HepG2 (cell line): Measurements from ENCODE around the gene GNG12.

Experiments used
- ATF2 ChIP-seq: sonication (generic); formaldehyde crosslinking; IDR thresholded peaks from 2 replicates; pipeline ENCODE4 v1.4.0; 2020; ENCODE audit warnings: missing genetic modification reagents
- ATF3 ChIP-seq: sonication (generic); formaldehyde crosslinking; IDR thresholded peaks from 2 replicates; pipeline ENCODE4 v1.4.0; 2020; ENCODE audit warnings: missing genetic modification reagents
- DR1 ChIP-seq: sonication (generic); formaldehyde crosslinking; IDR thresholded peaks from 2 replicates; pipeline ENCODE4 v1.8.0; 2021; ENCODE audit warnings: mild to moderate bottlenecking, missing genetic modification reagents, inconsistent platforms
- EZH2 ChIP-seq: conservative IDR thresholded peaks from 2 replicates; pipeline ENCODE4 v1.6.1; 2012; ENCODE audit warnings: mild to moderate bottlenecking, low read depth, low read length, moderate library complexity
- GABPB1 ChIP-seq: IDR thresholded peaks from 2 replicates; pipeline ENCODE4 v1.6.1; 2016; ENCODE audit warnings: mild to moderate bottlenecking, missing genetic modification reagents, moderate library complexity, missing compliant biosample characterization
- GLI4 ChIP-seq: sonication (generic); formaldehyde crosslinking; IDR thresholded peaks from 2 replicates; pipeline ENCODE4 v1.5.1; 2020; ENCODE audit warnings: missing genetic modification reagents, mild to moderate bottlenecking, moderate library complexity, borderline replicate concordance
- IRF1 ChIP-seq: sonication (generic); formaldehyde crosslinking; IDR thresholded peaks from 2 replicates; pipeline ENCODE4 v1.4.0; 2020; ENCODE audit warnings: low read depth, mild to moderate bottlenecking, missing genetic modification reagents
- PATZ1 ChIP-seq: sonication (generic); formaldehyde crosslinking; IDR thresholded peaks from 2 replicates; pipeline ENCODE4 v1.4.0; 2020; ENCODE audit warnings: missing genetic modification reagents
- POLR2AphosphoS5 ChIP-seq: IDR thresholded peaks from 2 replicates; pipeline ENCODE4 v1.6.1; 2012; ENCODE audit warnings: low read depth, low read length
- SETDB1 ChIP-seq: sonication (generic); formaldehyde crosslinking; IDR thresholded peaks from 2 replicates; pipeline ENCODE4 v1.5.1; 2020; ENCODE audit warnings: missing genetic modification reagents, mild to moderate bottlenecking, borderline replicate concordance
- ZNF556 ChIP-seq: sonication (generic); formaldehyde crosslinking; IDR thresholded peaks from 2 replicates; pipeline ENCODE4 v1.4.0; 2020; ENCODE audit warnings: mild to moderate bottlenecking, missing genetic modification reagents, borderline replicate concordance
- ZNF777 ChIP-seq: sonication (generic); formaldehyde crosslinking; IDR thresholded peaks from 2 replicates; pipeline ENCODE4 v1.4.0; 2020; ENCODE audit warnings: missing genetic modification reagents
- TF ChIP-seq, protein P1 (sequence below): sonication (generic); formaldehyde crosslinking; IDR thresholded peaks from 2 replicates; pipeline ENCODE4 v1.5.0; 2020; ENCODE audit warnings: mild to moderate bottlenecking, missing genetic modification reagents, moderate library complexity
- TF ChIP-seq, protein P2 (sequence below): sonication (generic); formaldehyde crosslinking; IDR thresholded peaks from 2 replicates; pipeline ENCODE4 v1.8.1; 2023; ENCODE audit warnings: mild to moderate bottlenecking, missing genetic modification reagents, borderline replicate concordance

GRCh38 chr1:67777016-67777415 lies 56.3 kb downstream of the GNG12 start:
- TF ChIP-seq, protein P1, sequence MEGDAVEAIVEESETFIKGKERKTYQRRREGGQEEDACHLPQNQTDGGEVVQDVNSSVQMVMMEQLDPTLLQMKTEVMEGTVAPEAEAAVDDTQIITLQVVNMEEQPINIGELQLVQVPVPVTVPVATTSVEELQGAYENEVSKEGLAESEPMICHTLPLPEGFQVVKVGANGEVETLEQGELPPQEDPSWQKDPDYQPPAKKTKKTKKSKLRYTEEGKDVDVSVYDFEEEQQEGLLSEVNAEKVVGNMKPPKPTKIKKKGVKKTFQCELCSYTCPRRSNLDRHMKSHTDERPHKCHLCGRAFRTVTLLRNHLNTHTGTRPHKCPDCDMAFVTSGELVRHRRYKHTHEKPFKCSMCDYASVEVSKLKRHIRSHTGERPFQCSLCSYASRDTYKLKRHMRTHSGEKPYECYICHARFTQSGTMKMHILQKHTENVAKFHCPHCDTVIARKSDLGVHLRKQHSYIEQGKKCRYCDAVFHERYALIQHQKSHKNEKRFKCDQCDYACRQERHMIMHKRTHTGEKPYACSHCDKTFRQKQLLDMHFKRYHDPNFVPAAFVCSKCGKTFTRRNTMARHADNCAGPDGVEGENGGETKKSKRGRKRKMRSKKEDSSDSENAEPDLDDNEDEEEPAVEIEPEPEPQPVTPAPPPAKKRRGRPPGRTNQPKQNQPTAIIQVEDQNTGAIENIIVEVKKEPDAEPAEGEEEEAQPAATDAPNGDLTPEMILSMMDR (CRISPR knock-in tag): no peak
- TF ChIP-seq EZH2 (no peak), ZNF556 (CRISPR knock-in tag) (no peak), ATF3 (CRISPR knock-in tag) (no peak), GABPB1 (no peak), ZNF777 (CRISPR knock-in tag) (no peak), POLR2AphosphoS5 (no peak), ATF2 (no peak), DR1 (no peak), IRF1 (no peak), SETDB1 (no peak), PATZ1 (CRISPR knock-in tag) (no peak), GLI4 (no peak)
- TF ChIP-seq, protein P2, sequence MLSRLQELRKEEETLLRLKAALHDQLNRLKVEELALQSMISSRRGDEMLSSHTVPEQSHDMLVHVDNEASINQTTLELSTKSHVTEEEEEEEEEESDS (CRISPR knock-in tag): no peak
